Measurements from ENCODE around the gene C4BPB. TPM values are rescaled to one million over a fixed set of nuclear protein-coding genes. Genes with fewer than 3 reads are reported as not detected.

Gene C4BPB
- total and polyA plus RNA-seq, 2 of the 8 experiments (the other 6 are each of a cell fraction or from before 2014, with no cell fraction given): not detected

DNA sequence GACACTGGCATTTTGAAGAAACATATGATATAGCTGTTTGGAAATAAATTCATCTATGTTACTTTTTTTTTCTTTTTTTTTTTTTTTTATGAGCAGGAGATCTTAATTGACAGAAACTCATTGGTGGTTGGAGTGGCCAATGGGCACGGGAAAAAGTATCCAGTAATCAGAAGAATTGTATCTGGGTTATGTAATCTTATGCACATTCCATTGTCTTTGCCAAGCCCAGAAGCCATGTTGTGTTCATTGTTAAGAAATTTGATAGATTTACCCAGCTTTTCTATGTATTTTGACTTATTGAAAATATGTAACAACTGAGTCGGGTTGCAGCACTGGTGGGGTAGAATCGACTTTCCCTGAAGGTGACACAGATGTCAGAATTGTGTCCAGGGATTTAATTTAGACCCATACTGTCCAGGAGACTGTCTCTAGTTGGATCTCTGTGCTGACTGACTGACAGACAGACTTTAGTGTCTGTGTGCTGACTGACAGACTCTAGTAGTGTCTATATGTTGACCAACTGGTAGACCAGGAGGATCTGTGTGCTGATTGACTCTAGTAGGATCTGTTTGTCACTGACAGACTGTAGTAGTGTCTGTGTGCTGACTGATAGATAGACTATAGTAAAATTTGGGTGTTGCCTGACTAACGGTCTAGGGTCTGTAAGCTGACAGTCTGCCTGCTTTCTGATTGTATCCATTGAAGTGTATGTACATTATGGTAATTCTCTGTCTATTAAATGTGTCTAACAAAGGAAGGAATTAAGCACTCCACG, 12.3 kb upstream of the C4BPB start:
- DNase-seq (ENCODE audit: low read depth in 1 of 2, low spot score in 2 of 2) (no peak), FAIRE-seq (no peak)
- Histone ChIP-seq H2BK12ac (ENCODE audit: low read depth, low read length) (no peak overlapping the region), H3K23ac (ENCODE audit: insufficient read length) (no peak overlapping the region), H3K4me3 (ENCODE audit: extremely low read depth in 1 of 4, insufficient read depth in 2 of 4, low read depth in 3 of 4, low read length in 4 of 4) (no peak overlapping the region), H3K4me2 (ENCODE audit: insufficient read depth in 1 of 2, low read depth in 2 of 2, low read length in 2 of 2) (no peak overlapping the region), H3K79me2 (ENCODE audit: control insufficient read depth in 1 of 2, insufficient read depth in 2 of 2, low read length in 2 of 2) (no peaks in the 10 kb centered on the region), H3K56ac (replicated peaks; ENCODE audit: insufficient read length, low read depth, low read length) (no peak overlapping the region), H2BK15ac (ENCODE audit: low read length) (no peak overlapping the region), H3K4ac (replicated peaks; ENCODE audit: insufficient read length, low read depth, low read length) (no peak overlapping the region), H3K14ac (ENCODE audit: insufficient read length) (no peak overlapping the region), H3K9me3 (ENCODE audit: insufficient read depth in 2 of 2, low read depth in 1 of 2, low read length in 1 of 2) (no peaks in the 10 kb centered on the region), H4K91ac (replicated peaks; ENCODE audit: insufficient read length, low read length) (no peak overlapping the region), H2BK120ac (replicated peaks; ENCODE audit: low read depth, low read length) (no peak overlapping the region), H4K5ac (ENCODE audit: insufficient read length, low read depth, low read length) (no peak overlapping the region), H3K79me1 (ENCODE audit: low read depth, low read length) (0 out of 2 replicates have a peak, but pooled peaks cover 2% of the 10 kb centered on the region), H3K23me2 (ENCODE audit: low read depth, low read length) (no peaks in the 10 kb centered on the region), H2AK5ac (ENCODE audit: low read depth, low read length) (no peak overlapping the region), H3K27ac (ENCODE audit: low read depth, low read length) (no peak overlapping the region), H4K20me1 (replicated peaks in 1 of 2; ENCODE audit: control insufficient read depth in 1 of 2, insufficient read depth in 2 of 2, low read length in 2 of 2) (no peaks in the 10 kb centered on the region), H2BK20ac (ENCODE audit: low read length) (no peak overlapping the region), H3K9ac (replicated peaks in 1 of 4; ENCODE audit: extremely low read depth in 1 of 4, low read depth in 3 of 4, low read length in 3 of 4) (no peak overlapping the region), H4K8ac (ENCODE audit: extremely low read depth, insufficient read depth, low read length) (no peak overlapping the region), H2BK5ac (ENCODE audit: low read depth, low read length) (no peak overlapping the region), H3K27me3 (replicated peaks in 1 of 4; ENCODE audit: control insufficient read depth in 3 of 4, extremely low read depth in 1 of 4, insufficient read depth in 3 of 4, low read length in 3 of 4) (no peaks in the 10 kb centered on the region), H3K4me1 (replicated peaks in 1 of 4; ENCODE audit: control insufficient read depth in 3 of 4, insufficient read depth in 4 of 4, low read length in 3 of 4) (no peaks in the 10 kb centered on the region), H3K36me3 (ENCODE audit: control insufficient read depth in 2 of 4, insufficient read depth in 4 of 4, low read length in 3 of 4) (peaks cover 0 to 7% (median 4%) of the 10 kb centered on the region in 4 experiments; a peak in 5 of 8 replicates), H3K18ac (ENCODE audit: extremely low read depth, low read length) (no peak overlapping the region), H2AFZ (ENCODE audit: low read length) (no peak overlapping the region)
- ChIA-PET POLR2A (ENCODE audit: partially characterized antibody) (no interaction called here), CTCF (ENCODE audit: partially characterized antibody) (interaction anchor here (0.6 to 1.7 kb wide), 11 partner anchors 8 to 416 kb away, joined by 3 to 11 read pairs (median 3); partner anchors contain the start of gene PFKFB2)
- WGBS, 2 experiments (ENCODE audit: extremely low coverage in 1 of 2, insufficient coverage in 1 of 2, insufficient read length in 1 of 2, insufficient replicate concordance in 2 of 2, low coverage in 1 of 2, low lambda C conversion rate in 2 of 2, missing lambda C conversion rate in 1 of 2): 72% methylated on average over 5 of the region's 5 CpGs; no CpG with 5 or more reads in 1 of the 2 experiments
- TF ChIP-seq TAF1 (IDR thresholded peaks at IDR 0.05; ENCODE audit: low read depth, low read length) (no peak), KDM5A (IDR thresholded peaks at IDR 0.05; ENCODE audit: low read length) (no peak), HDAC6 (IDR thresholded peaks at IDR 0.05; ENCODE audit: low read depth, low read length) (no peak)

Data from H1 (cell line).